ENCODE measurements around the gene SFXN4.

DNA sequence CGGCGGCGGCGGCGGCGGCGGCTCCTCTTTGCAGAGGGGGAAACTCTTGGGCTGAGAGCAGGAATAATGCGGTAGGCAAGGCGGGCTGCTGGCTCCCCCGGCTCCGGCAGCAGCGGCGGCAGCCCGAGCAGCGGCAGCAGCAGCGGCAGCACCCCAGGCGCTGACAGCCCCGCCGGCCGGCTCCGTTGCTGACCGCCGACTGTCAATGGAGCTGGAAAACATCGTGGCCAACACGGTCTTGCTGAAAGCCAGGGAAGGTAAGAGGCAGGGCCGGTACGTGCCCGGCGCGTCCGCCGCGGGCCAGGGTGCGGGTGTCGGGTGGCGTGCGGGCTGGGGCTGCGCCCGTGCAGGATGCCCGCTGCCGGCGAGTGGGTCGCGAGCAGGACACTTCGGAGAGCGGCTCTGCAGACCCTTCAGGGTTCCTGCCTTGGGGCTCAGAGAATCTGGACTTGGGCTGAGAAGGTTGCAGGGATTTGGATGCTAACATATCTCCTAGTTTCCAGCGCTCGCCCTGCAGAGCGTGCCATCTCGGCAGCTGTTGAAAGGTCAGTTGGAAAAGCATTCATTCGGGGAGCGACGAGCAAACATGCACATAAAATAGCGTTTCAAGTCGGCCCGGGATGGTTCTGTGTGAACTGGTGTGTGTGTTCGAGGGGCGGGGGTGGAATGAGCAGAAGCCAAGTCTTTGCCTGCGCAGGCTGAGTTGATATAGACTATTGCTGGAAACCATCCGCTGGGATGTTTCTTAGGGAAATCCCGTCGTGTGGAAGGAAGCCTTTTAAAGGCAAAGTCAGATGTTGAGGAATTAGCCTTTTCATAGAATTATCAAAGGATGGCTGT, 42.4 kb upstream of the SFXN4 start:
- TF ChIP-seq, protein P1, sequence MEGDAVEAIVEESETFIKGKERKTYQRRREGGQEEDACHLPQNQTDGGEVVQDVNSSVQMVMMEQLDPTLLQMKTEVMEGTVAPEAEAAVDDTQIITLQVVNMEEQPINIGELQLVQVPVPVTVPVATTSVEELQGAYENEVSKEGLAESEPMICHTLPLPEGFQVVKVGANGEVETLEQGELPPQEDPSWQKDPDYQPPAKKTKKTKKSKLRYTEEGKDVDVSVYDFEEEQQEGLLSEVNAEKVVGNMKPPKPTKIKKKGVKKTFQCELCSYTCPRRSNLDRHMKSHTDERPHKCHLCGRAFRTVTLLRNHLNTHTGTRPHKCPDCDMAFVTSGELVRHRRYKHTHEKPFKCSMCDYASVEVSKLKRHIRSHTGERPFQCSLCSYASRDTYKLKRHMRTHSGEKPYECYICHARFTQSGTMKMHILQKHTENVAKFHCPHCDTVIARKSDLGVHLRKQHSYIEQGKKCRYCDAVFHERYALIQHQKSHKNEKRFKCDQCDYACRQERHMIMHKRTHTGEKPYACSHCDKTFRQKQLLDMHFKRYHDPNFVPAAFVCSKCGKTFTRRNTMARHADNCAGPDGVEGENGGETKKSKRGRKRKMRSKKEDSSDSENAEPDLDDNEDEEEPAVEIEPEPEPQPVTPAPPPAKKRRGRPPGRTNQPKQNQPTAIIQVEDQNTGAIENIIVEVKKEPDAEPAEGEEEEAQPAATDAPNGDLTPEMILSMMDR (conservative IDR thresholded peaks at IDR 0.05; ENCODE audit: low read length) = no peak
- TF ChIP-seq EZH2phosphoT487 (IDR thresholded peaks at IDR 0.05; ENCODE audit: borderline replicate concordance) = no peak

All from Loucy (cell line).